H9 (cell line): ENCODE data around the gene CD226. TPM values are rescaled to one million over a fixed set of nuclear protein-coding genes. Genes with fewer than 3 reads are reported as not detected.

Experiments used
- DNase-seq: peaks from one replicate; pipeline ENCODE4 v3.0.0-alpha.2; 2017
- H2AFZ ChIP-seq: one replicate; pipeline ENCODE4 v1.6.1; 2013; ENCODE audit warnings: mild to moderate bottlenecking, low read length, control low read depth, moderate library complexity
- H2AK5ac ChIP-seq: 2 replicates; pipeline ENCODE4 v1.6.1; 2013; ENCODE audit warnings: low read length, control low read depth, mixed read lengths; ENCODE audit not compliant: insufficient read length
- H2BK120ac ChIP-seq: one replicate; pipeline ENCODE4 v1.6.1; 2013; ENCODE audit warnings: low read depth, mild to moderate bottlenecking, low read length, control low read depth, inconsistent platforms; ENCODE audit not compliant: poor library complexity, severe bottlenecking
- H2BK12ac ChIP-seq: 2 replicates; pipeline ENCODE4 v1.6.1; 2013; ENCODE audit warnings: low read length, control low read depth, mixed read lengths, low read depth; ENCODE audit not compliant: insufficient read length
- H2BK15ac ChIP-seq: 2 replicates; pipeline ENCODE4 v1.6.1; 2013; ENCODE audit warnings: low read depth, low read length, control low read depth
- H2BK20ac ChIP-seq: one replicate; pipeline ENCODE4 v1.6.1; 2013; ENCODE audit warnings: low read depth, mild to moderate bottlenecking, low read length, control low read depth, inconsistent platforms; ENCODE audit not compliant: poor library complexity, severe bottlenecking
- H2BK5ac ChIP-seq: 2 replicates; pipeline ENCODE4 v1.6.1; 2013; ENCODE audit warnings: low read length, control low read depth, mixed read lengths; ENCODE audit not compliant: insufficient read length
- H3K14ac ChIP-seq: 2 replicates; pipeline ENCODE4 v1.6.1; 2013; ENCODE audit warnings: low read length, control low read depth; ENCODE audit not compliant: insufficient read depth
- H3K18ac ChIP-seq: 2 replicates; pipeline ENCODE4 v1.6.1; 2013; ENCODE audit warnings: low read depth, mild to moderate bottlenecking, mixed read lengths, low read length, control low read depth; ENCODE audit not compliant: insufficient read length
- H3K23ac ChIP-seq: 2 replicates; pipeline ENCODE4 v1.6.1; 2013; ENCODE audit warnings: low read length, control low read depth, mixed read lengths, low read depth; ENCODE audit not compliant: insufficient read length
- H3K23me2 ChIP-seq: 2 replicates; pipeline ENCODE4 v1.6.1; 2013; ENCODE audit warnings: low read depth, mild to moderate bottlenecking, mixed read lengths, low read length, control low read depth; ENCODE audit not compliant: insufficient read length, poor library complexity, severe bottlenecking
- H3K27ac ChIP-seq: 2 replicates; pipeline ENCODE4 v1.5.1; 2013; ENCODE audit warnings: low read length, control low read depth, mixed read lengths, low read depth; ENCODE audit not compliant: insufficient read length
- H3K27me3 ChIP-seq: 2 replicates; pipeline ENCODE4 v1.6.1; 2013; ENCODE audit warnings: low read length, control low read depth, inconsistent platforms; ENCODE audit not compliant: insufficient read depth
- H3K4ac ChIP-seq: 2 replicates; pipeline ENCODE4 v1.6.1; 2013; ENCODE audit warnings: low read depth, mild to moderate bottlenecking, control low read depth, inconsistent platforms, low read length, moderate library complexity
- H3K4me1 ChIP-seq: 2 replicates; pipeline ENCODE4 v1.6.1; 2013; ENCODE audit warnings: low read length, control low read depth, inconsistent platforms; ENCODE audit not compliant: insufficient read depth
- H3K4me2 ChIP-seq: 2 replicates; pipeline ENCODE4 v1.6.1; 2013; ENCODE audit warnings: low read length, control low read depth, mixed read lengths; ENCODE audit not compliant: insufficient read length, insufficient read depth
- H3K56ac ChIP-seq: 2 replicates; pipeline ENCODE4 v1.6.1; 2013; ENCODE audit warnings: low read depth, mild to moderate bottlenecking, mixed read lengths, low read length, control low read depth; ENCODE audit not compliant: insufficient read length
- H3K79me1 ChIP-seq: 2 replicates; pipeline ENCODE4 v1.6.1; 2013; ENCODE audit warnings: low read depth, mild to moderate bottlenecking, moderate library complexity, low read length, control low read depth, inconsistent platforms; ENCODE audit not compliant: insufficient read depth, poor library complexity, severe bottlenecking
- H3K79me2 ChIP-seq: 2 replicates; pipeline ENCODE4 v1.6.1; 2013; ENCODE audit warnings: low read length, control low read depth, inconsistent platforms; ENCODE audit not compliant: insufficient read depth
- H3K9ac ChIP-seq: 2 replicates; pipeline ENCODE4 v1.6.1; 2013; ENCODE audit warnings: low read length, control low read depth, mixed read lengths; ENCODE audit not compliant: insufficient read length; ENCODE audit errors: extremely low read depth
- H3K9me3 ChIP-seq: one replicate; pipeline ENCODE4 v1.6.1; 2013; ENCODE audit warnings: low read depth, low read length, inconsistent platforms; ENCODE audit not compliant: control insufficient read depth
- H3T11ph ChIP-seq: one replicate; pipeline ENCODE4 v1.6.1; 2013; ENCODE audit warnings: mild to moderate bottlenecking, low read length, control low read depth, inconsistent platforms
- H4K20me1 ChIP-seq: one replicate; pipeline ENCODE4 v1.6.1; 2013; ENCODE audit not compliant: control insufficient read depth, insufficient read length, insufficient read depth
- H4K5ac ChIP-seq: 2 replicates; pipeline ENCODE4 v1.6.1; 2013; ENCODE audit warnings: low read depth, mild to moderate bottlenecking, mixed read lengths, low read length, control low read depth; ENCODE audit not compliant: insufficient read length
- H4K8ac ChIP-seq: replicated peaks from 2 replicates; pipeline ENCODE4 v1.6.1; 2013; ENCODE audit warnings: low read length, control low read depth, mixed read lengths, low read depth; ENCODE audit not compliant: insufficient read length
- H4K91ac ChIP-seq: 2 replicates; pipeline ENCODE4 v1.6.1; 2013; ENCODE audit warnings: low read depth, mild to moderate bottlenecking, moderate library complexity, mixed read lengths, low read length, control low read depth; ENCODE audit not compliant: insufficient read length
- H3K27ac Mint-ChIP-seq, 3 experiments: 2 replicates in 2 of 3; 3 replicates in 1 of 3; pipeline ENCODE4 v1.8.0; 2020 to 2021; ENCODE audit warnings: mixed read lengths in 3 of 3, mild to moderate bottlenecking in 1 of 3, moderate library complexity in 1 of 3
- H3K27me3 Mint-ChIP-seq: 2 replicates; pipeline ENCODE4 v1.8.0; 2021; ENCODE audit warnings: low read depth, mild to moderate bottlenecking, moderate library complexity, mixed read lengths
- H3K36me3 Mint-ChIP-seq, 3 experiments: 2 replicates in 2 of 3; 3 replicates in 1 of 3; pipeline ENCODE4 v1.8.0; 2020 to 2021; ENCODE audit warnings: low read depth in 3 of 3, mixed read lengths in 3 of 3; ENCODE audit not compliant: insufficient read depth in 1 of 3
- H3K4me1 Mint-ChIP-seq, 2 experiments: 2 replicates each; pipeline ENCODE4 v1.8.0; 2020; ENCODE audit warnings: mixed read lengths in 2 of 2
- H3K4me3 Mint-ChIP-seq, 2 experiments: 2 replicates in 1 of 2; 3 replicates in 1 of 2; pipeline ENCODE4 v1.8.0; 2020 to 2021; ENCODE audit warnings: mild to moderate bottlenecking in 2 of 2, mixed read lengths in 2 of 2, moderate library complexity in 1 of 2
- H3K9me3 Mint-ChIP-seq, 2 experiments: 2 replicates in 1 of 2; 3 replicates in 1 of 2; pipeline ENCODE4 v1.8.0; 2020; ENCODE audit warnings: mild to moderate bottlenecking in 2 of 2, mixed read lengths in 2 of 2, moderate library complexity in 1 of 2
- WGBS: extraction: QIAGEN DNeasy Blood & Tissue Kit; methylation state at CpG from one replicate; pipeline ENCODE4 v1.1.7; 2013; ENCODE audit warnings: missing lambda C conversion rate, low lambda C conversion rate, mixed read lengths; ENCODE audit not compliant: insufficient read length; ENCODE audit errors: extremely low coverage; 5-methylcytosine and 5-hydroxymethylcytosine counted together
- total RNA-seq: library from RNA; stranded (reverse); gene quantifications from 2 replicates; pipeline ENCODE4 v1.2.1, GENCODE V29; 2021
- TF ChIP-seq, protein P1 (sequence below): fragments of 200-600 bp; sonication (generic); conservative IDR thresholded peaks from 3 replicates; pipeline ENCODE4 v1.8.0; 2021; ENCODE audit warnings: antibody characterized with exemption, mild to moderate bottlenecking

The CD226 gene
- total RNA-seq, 1 experiment from 2014 or later, result not detected

DNA sequence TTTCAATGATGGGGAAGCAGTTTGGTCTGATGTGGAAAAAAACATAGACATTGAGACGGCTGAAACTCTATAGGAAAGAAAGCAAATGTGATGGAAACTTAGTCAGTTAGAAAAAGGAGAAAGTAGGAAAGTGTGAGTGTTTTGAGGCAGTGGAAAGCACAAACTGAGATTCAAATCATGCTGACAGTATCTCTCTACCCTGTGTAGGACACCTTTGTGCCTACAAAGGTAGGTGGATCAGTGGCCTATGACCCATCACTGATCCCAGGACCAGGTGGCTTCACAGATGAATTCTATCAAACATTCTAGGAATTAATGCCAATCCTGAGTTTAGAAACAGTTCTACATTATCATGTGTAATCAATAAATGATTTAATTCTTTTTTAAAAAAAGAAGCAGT is 57.1 kb downstream of the CD226 start:
- Histone ChIP-seq H3K18ac (no peak overlapping the region), H3K14ac (no peak overlapping the region), H3K27me3 (no peaks in the 10 kb centered on the region), H3K23ac (no peak overlapping the region), H3T11ph (no peak overlapping the region), H3K9ac (no peak overlapping the region), H3K79me2 (no peaks in the 10 kb centered on the region), H4K91ac (no peak overlapping the region), H4K8ac (no peak overlapping the region), H4K20me1 (no peaks in the 10 kb centered on the region), H2BK5ac (no peak overlapping the region), H2BK15ac (no peak overlapping the region), H3K23me2 (no peaks in the 10 kb centered on the region), H3K4me1 (no peaks in the 10 kb centered on the region), H3K4ac (no peak overlapping the region), H3K9me3 (no peaks in the 10 kb centered on the region), H3K79me1 (no peaks in the 10 kb centered on the region), H3K4me2 (no peak overlapping the region), H3K56ac (no peak overlapping the region), H2AFZ (no peak overlapping the region), H3K27ac (no peak overlapping the region), H2BK120ac (no peak overlapping the region), H2BK20ac (no peak overlapping the region), H4K5ac (no peak overlapping the region), H2AK5ac (no peak overlapping the region), H2BK12ac (no peak overlapping the region)
- TF ChIP-seq, protein P1, sequence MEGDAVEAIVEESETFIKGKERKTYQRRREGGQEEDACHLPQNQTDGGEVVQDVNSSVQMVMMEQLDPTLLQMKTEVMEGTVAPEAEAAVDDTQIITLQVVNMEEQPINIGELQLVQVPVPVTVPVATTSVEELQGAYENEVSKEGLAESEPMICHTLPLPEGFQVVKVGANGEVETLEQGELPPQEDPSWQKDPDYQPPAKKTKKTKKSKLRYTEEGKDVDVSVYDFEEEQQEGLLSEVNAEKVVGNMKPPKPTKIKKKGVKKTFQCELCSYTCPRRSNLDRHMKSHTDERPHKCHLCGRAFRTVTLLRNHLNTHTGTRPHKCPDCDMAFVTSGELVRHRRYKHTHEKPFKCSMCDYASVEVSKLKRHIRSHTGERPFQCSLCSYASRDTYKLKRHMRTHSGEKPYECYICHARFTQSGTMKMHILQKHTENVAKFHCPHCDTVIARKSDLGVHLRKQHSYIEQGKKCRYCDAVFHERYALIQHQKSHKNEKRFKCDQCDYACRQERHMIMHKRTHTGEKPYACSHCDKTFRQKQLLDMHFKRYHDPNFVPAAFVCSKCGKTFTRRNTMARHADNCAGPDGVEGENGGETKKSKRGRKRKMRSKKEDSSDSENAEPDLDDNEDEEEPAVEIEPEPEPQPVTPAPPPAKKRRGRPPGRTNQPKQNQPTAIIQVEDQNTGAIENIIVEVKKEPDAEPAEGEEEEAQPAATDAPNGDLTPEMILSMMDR, result no peak
- no peak overlapping the region for H3K27ac Mint-ChIP-seq
- no CpG with 5 or more reads among the region's 1 CpG for WGBS
- peaks cover 0 to 6% (median 0%) of the 10 kb centered on the region in 3 experiments; a peak in 3 of 7 replicates for H3K36me3 Mint-ChIP-seq
- H3K9me3 Mint-ChIP-seq, result peaks cover 0 to 4% of the 10 kb centered on the region in 2 experiments; a peak in 2 of 5 replicates
- no peaks in the 10 kb centered on the region for H3K27me3 Mint-ChIP-seq
- DNase-seq, result no peak
- peaks cover 6 to 9% of the 10 kb centered on the region in 2 experiments for H3K4me1 Mint-ChIP-seq
- no peak overlapping the region for H3K4me3 Mint-ChIP-seq
